GM18499 (cell line): ENCODE measurements around the gene STAT6.

Source experiments
- ATAC-seq: cut with Tn5 transposase; IDR thresholded peaks from one replicate; pipeline ENCODE4 v1.9.1; 2021; ENCODE audit warnings: moderate number of reproducible peaks; ENCODE audit not compliant: insufficient read depth, unreplicated experiment

Gene STAT6

GRCh38 chr12:57105011-57105753 lies 6.0 kb downstream of the STAT6 start:
- no peak for ATAC-seq

- ATAC-seq, result no peak
Observed at GRCh38 chr12:57104292-57104910, 6.8 kb downstream of the STAT6 start.

GRCh38 chr12:57103856-57104255 lies 7.3 kb downstream of the STAT6 start:
- ATAC-seq, result no peak

DNA sequence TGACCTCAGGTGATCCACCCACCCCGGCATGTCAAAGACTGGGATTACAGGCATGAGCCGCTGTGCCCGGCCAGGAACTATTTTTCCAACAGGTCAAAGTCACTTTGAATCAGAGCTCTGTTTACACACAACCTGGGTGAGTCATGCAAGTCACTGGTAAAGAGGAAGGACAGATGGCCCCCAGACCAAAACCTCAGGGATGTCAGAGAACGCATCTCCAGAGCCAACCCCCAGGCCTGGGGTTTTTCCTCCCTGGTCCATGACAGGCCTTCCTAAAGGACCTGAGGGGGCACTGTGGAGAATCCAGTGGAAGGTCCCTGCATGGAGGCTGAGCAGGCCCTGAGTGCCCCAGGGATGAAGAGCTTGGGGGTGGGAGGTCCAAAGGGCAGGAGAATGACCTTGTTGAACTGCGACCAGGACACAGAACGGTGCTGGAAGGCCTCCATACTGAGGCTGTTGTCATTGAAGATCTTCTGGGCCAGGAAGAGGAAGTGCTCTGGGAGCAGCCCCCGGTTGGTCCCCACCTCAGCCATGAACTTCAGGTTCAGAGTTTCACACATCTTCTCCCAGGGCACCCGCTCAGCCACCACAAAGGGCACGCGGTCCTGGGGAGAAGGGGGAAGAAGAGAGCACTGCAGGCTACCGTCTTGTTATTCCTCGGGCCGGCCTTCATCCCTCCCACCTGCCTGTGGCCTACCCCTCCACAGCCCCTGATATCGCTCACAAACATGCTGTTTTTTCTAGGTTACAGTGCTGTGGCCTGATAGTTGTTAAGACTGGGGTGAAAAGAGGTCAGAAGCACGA lies 9.1 kb downstream of the STAT6 start:
- ATAC-seq, result no peak

GRCh38 chr12:57099766-57100165 lies 11.4 kb downstream of the STAT6 start:
- no peak for ATAC-seq

DNA sequence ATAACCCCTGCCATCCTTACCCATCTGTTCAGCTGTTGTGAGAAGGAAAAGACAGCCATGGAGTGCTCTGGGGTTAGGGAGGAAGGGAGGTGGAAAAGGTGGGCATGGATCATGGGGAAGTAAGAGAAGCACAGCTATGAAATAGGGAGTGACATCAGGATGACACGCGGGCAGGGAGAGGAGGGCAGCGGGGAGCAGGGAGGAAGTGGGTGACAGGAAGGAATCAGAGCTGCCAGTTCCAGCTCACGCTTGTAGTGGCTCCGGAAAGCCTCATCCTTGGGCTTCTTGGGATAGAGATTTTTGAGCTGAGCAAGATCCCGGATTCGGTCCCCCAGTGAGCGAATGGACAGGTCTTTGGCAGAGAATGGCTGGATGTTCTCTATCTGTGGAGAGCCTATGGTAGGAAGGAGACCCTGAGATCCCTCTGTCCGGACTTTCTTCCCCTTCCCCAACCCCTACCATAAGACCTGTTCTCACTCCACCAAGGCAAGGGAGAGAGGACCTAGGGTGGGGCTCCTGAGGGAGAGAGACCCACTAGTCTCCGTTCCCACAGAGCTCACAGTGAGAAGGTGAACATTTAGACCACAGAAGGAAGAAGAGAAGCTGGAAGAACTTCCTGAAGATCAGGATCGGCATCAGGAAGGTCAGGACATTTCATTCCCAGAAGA lies 12.0 kb downstream of the STAT6 start:
- no peak for ATAC-seq

DNA sequence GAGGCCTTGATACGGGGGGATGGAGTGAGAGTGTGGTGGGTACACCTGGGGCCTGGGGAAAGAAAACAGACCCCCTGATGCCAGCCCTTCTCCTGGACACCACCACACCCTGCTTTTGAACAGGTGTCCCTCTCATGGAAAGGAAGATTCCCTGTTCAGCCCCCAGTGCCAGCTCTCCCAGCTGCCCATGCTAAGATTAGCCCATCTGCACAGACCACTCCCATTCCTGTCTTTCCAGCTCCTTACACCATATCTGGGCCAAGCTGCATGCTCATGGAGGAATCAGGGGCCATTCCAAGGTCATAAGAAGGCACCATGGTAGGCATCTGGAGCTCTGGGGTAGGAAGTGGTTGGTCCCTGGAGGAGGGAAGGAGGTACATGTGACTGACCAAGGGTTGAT lies 12.6 kb downstream of the STAT6 start:
- no peak for ATAC-seq

DNA sequence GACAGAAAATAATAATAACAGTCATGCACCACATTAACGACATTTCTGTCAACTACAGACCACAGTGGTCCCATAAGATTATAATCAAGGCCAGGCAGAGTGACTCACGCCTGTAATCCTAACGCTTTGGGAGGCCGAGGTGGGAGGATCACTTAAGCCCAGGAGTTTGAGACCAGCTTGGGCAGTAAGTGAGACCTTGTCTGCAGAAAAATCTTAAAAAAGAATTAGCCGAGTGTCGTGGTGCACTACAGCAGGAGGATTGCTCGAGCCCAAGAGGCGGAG lies 13.7 kb downstream of the STAT6 start:
- ATAC-seq, result no peak

DNA sequence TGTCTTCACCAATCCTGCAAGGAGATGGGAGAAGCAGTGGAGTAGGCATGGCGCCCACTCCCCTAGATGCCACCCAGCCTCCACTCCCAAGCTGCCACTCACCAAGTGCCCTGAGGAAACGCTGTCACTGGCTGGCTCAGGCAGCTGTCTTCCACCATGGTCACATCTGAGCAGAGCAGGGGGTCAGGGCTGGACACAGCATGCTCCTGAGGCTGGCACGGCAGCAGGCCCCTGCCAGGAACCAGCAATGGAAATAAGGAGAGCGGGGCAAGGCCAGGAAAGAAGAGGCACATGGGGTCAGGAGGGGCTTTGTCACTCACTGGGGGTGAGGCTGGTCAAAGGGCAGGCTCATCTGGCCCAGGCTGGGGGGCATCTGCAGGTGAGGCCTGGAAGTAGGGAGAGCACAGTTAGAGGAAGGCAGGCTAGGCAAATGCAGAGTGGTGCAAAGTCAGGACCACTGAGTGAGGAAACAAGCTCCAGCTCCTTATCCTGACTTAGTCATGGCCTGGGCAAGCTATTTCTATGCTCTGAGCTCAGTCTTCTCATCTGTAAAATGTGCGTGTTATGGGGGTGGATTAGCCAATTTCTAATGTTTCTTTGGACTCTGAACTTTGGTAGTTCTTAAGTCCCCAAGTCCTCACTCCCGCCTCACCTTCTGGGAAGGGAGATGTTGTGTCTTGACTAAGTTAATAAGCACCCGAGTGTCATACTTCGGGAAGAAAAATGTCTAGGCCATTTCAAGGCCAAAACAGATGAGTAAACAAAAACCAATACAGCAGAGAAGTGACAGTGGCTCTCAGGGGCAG lies 14.2 kb downstream of the STAT6 start:
- ATAC-seq, result no peak

DNA sequence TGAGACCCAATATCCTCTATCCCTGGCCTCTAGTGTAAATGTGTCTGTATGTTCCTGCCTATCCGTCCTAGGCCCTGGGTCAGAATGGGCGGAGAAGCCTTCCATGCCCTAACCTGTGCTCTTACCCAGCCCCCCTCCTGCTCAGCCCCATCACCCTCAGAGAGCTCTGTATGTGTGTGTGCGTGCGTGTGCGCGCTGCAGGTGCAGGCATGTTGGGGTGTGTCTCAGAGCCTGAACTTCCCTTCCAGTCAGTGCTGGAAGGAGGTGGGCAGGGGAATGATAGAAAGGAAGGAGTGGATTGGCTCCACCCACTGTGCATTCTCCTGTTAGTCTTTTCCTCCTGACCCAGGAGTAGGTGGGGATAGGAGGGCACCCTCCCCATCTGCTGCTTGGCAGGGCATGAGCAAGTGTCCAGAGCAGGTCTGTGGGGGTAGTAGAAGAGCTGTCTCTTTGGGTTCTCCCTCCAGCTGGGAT lies 15.0 kb downstream of the STAT6 start:
- ATAC-seq, result no peak

- no peak for ATAC-seq
Observed at GRCh38 chr12:57095440-57095839, 15.7 kb downstream of the STAT6 start.

- ATAC-seq, result no peak
Observed at GRCh38 chr12:57094208-57095160, 16.7 kb downstream of the STAT6 start.

DNA sequence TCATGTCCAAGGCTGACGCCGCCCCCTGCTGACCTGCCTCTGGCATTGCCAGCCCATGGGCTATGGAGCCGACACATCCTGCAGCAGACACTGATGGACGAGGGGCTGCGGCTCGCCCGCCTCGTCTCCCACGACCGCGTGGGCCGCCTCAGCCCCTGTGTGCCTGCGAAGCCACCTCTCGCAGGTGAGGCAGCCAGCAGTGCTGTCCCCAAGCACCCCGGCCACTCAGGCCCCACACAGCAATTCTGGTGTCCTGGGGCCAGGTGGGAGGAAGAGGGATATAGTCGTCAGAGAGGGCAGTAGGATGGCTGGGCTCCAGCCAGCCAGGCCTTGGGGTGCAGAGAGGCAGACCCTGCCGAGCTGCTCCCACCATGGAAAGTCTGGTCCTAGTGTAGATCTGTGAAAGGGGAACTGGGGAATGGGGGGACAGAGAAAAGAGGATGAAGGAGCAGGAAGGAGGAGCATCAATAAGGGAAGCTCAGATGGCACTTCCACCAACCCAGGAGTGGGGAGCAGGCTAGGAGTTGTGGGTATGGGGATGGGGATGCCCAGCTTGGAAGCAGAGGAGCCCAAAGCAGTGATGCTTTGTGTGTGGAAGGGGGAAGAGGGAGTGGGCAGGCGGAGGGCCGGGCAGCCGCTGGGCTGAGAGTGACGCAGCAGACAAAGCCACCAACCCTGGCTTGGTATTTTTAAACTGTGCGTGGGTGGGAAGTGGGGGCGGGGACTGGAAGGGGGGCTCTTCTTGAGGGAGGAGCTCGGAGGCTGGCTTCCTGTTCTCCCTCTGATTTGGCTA lies 17.6 kb downstream of the STAT6 start:
- no peak for ATAC-seq

DNA sequence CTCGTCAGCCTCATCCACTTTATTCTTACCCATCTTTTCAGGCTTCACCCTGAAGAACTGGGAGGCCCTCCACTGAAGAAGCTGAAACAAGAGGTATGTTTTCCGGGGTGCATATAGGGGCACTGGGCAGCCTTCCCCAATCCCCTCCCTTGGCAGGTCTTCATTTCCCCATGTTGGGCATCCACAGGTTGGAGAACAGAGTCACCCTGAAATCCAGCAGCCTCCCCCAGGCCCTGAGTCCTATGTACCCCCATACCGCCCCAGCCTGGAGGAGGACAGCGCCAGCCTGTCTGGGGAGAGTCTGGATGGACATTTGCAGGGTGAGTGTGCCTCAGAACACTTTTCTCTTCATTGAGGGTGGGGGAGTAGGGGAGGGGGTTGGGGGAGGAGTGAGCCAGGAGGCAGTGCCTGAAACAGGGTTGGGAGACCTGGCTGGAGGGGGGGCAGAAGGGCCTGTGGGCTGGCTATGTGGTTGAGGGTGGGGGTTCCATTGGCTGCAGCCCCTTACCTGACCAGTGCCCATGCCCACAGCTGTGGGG lies 18.2 kb downstream of the STAT6 start:
- no peak for ATAC-seq

GRCh38 chr12:57092529-57092862 lies 18.7 kb downstream of the STAT6 start:
- ATAC-seq, result no peak

DNA sequence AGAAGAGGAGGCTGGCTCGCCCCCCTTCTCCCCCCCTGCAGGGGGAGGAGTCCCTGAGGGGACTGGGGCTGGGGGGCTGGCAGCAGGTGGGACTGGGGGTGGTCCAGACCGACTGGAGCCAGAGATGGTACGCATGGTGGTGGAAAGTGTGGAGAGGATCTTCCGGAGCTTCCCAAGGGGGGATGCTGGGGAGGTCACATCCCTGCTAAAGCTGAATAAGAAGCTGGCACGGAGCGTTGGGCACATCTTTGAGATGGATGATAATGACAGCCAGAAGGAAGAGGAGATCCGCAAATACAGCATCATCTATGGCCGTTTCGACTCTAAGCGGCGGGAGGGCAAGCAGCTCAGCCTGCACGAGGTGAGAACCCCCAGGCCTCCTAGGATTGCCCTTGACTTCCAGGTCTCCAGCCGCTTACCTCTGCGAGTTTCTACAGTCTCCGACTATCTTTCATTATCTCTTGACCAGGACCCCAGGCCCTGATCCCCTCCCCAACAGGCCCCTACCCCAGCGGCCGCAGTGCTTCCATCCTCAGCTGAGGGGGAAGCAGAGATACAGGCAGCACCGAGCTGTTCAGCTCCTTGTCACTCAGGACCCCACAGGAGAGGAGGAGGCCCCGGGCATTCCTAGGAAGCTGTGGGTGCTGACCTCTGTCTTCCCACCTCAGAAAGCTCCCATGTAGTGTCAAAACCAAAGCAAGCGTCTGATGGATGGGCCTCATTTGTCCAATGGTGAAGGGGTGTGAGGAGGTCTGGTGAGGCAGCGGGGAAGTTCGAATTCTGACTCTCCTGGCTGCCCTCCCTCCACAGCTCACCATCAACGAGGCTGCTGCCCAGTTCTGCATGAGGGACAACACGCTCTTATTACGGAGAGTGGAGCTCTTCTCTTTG lies 19.3 kb downstream of the STAT6 start:
- ATAC-seq, result no peak
